NCI-H1694 (cell line): Measurements from ENCODE around the gene ID4.

Experiments
- DNase-seq: peaks from one replicate; lab custom pipeline; 2025; lab: John Stamatoyannopoulos, UW

ID4 gene, protein sequence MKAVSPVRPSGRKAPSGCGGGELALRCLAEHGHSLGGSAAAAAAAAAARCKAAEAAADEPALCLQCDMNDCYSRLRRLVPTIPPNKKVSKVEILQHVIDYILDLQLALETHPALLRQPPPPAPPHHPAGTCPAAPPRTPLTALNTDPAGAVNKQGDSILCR

DNA sequence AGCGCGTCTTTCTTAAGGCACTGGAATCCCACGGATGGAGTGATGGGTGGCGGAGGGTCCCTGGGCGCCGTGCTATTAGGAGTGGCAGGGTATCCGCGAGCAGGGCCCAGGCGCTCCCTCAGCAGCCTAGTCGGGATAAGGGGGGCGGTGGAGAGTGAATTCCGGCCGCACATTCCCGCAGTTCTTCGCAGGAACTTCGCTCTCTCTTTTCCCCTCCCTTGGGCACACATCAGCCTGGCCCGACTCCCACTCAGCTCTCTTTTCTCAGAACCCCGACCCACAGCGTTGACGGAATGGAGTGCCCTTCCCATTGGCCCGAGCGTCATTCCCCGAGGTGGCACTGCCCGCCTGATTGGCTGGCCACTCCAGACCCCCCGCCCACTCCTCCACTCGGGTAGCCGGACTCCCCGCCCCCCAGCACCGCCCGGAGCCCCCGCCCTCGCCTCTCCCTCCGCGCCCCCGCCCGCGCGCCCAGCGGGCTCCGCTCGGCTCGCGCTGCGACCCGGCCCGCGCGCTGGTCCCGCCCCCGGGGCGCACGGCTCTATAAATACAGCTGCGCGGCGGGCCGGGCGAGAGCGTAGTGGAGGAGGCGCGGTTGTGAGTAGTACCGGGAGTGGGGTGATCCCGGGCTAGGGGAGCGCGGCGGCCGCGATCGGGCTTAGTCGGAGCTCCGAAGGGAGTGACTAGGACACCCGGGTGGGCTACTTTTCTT is at the start of gene ID4:
Gene ID4 (plus strand): TSS at position 572 of the 712 bp plus-strand sequence. CDS start 385 bp downstream, outside the sequence.
- DNase-seq = no peak

DNA sequence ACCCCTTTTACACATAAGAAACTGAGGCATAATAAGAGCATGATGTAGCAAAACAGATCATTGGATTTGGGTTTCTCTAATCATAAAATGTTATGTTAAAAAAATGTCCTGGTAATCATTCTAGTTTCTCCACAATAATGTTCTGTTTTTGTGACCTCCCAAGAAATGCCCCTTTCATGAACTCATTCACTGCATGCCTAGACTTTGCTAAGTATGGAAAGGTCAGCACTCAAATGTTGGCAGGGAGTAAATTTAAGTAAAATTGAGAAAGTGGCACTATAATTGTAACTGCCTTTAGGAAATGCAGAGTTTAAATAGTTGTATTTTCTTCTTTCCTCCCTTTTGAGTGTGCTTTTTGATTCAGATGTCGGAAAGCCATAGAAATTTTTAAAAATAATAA is 48.5 kb upstream of the ID4 start:
- DNase-seq = no peak

DNA sequence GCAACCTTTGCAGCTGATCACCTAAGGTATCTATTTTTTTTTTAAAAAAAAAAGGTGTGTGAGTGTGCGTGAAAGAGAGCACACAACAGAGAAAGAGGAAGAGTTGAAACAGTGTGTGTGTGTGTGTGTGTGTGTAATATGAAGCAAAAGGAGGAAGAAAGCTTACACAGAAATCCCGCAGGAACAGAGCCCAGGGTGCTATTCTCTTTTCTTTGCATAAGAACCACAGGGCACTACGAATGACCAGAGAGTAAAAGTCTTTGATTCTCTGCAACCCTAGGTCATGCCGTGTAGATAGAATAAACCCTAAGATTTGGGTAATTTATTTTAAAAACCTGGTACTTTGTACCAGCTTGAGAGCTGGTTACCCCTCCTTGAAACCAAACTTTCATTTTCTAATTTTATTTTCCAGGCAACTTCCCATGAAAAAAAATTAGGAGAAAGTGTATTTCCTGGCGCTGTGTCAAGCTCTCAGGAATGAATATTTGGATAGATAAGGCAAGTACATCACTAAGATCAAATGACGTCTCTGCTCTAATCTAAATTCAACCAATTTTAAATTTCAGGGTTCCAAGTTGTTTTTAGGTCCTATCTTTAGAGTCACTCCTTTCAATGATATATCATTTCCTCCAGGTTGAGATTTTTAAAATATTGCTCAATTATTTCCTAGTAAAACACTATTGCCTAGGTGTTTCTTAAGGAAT is 47.9 kb upstream of the ID4 start:
- no peak for DNase-seq

DNA sequence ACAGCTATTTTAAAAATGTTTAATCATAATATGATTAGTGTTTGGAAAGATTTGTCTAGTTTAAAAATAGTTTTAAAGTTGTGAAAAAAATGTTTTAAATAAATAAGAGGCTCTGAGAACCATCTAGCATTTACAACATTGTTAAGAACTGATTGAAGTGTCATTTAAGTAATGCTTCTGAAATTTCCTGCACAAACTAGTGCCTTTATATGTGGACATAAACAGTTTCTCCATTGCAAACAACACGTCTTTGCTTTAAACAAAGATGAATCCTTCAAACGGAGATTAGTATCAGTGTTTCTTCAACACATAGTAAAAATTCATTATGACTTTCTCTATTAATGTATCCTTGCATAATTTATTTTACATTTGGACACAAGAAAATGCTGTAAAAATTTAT is 45.9 kb upstream of the ID4 start:
- DNase-seq = no peak

DNA sequence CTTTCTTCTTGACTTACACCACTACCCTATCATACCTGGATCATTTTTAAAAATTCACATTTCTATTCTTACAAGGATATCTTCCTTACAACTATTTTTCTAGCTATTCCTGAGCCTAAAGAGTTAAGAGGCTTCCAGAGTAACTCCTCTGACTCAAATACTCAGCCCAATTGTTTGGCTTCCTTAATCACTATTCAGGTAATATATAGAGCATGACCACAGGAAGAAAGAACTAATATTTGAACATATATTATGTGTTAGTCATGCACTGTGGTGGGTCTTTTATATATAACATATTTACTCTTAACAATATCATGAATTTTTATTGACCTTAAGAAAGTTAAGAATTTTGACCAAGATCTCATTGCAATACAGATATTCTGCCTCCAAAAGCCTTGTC is 42.0 kb upstream of the ID4 start:
- no peak for DNase-seq

DNA sequence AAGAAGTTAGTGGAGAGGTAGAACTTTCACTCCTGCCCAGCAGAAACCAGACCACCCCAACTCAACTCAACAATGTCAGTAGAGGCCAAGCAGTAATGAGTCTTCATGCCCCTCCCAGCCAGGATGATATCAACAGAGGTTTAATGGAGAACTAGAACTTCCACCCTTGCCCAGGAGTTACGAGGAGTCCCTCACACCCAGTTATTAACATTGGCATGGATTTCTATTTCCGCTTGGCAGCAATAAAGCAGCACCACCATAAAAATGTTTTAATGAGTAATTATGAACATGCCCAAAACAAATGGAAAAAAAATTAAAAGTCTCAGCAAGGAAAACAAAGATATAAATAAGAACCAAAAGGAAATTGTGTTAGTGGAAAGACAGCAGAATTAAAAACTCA is 40.7 kb upstream of the ID4 start:
- DNase-seq = no peak

DNA sequence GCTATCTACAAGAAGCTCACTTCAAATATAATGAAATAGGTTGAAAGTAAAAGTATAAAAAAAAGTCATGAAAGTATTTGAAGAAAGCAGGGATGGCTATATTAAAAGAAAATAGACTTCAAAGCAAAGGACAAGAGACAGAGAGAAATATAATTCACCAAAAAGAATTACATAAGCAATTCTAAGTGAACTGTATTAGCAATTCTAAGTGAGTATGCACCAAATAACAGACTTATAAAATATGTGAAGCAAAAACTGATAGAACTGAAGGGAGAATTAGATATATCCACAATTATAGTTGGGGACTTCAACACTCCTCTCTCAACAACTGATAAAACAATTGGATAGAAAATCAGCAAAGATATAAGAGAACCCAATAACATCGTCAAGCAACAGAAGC is 38.8 kb upstream of the ID4 start:
- no peak for DNase-seq

DNA sequence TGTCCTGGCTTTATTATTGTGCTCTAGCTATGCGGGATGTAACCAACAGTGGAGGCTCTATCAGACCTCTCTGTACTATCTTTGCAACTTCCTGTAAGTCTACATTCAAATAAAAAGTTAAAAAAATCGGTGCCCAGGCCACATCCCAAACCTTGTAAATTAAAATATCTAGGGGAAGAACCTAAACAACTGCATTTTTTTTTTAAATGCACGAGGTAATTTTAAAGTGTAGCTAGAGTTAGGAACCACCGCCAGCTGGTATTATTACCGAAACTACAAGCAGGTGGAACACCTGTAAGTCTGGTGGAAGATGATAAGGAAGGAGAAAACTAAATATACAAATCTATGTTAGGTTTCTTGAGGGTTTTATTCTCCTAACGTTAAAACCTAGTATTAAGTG is 34.5 kb upstream of the ID4 start:
- no peak for DNase-seq

DNA sequence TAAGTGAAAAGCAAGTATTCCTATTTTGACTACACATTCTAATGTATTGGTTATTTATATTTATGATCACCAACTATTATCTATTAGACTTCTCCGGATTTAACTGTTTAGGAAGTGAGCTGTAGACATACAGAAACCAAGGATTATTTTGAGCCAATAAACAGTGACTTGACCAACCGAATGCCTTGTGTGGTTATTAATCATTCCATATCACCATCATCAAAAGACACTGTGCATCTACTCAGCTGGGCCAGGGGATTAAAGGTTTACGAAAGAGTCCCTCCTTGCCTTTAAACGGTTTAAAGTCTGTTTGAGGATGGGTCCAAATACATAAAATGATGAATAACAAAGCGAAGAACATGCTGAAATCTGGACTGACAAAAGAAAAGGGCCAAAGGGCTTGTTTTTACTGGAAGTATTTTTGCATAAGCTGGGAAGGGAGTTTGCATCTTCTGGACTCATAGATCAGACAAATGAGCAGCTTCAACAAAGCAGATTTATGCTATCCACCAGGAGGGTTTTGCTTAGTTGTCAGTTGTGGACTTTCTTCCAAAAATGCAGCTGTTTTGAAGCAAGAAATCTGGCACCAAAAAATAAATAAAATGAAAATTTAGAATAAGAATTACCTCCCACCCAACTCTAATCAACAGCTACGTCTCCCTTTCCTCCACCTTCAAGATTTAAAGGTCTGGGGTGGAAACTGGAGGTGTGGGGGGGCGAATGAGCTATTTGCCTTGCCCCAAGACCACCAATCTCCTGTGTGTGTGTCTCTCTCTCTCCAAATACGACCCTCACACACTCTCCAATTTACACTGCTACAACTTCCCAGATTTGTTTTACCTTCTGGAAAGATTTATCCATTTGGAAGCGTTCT is 33.6 kb upstream of the ID4 start:
- peak; percentile 3 for DNase-seq

DNA sequence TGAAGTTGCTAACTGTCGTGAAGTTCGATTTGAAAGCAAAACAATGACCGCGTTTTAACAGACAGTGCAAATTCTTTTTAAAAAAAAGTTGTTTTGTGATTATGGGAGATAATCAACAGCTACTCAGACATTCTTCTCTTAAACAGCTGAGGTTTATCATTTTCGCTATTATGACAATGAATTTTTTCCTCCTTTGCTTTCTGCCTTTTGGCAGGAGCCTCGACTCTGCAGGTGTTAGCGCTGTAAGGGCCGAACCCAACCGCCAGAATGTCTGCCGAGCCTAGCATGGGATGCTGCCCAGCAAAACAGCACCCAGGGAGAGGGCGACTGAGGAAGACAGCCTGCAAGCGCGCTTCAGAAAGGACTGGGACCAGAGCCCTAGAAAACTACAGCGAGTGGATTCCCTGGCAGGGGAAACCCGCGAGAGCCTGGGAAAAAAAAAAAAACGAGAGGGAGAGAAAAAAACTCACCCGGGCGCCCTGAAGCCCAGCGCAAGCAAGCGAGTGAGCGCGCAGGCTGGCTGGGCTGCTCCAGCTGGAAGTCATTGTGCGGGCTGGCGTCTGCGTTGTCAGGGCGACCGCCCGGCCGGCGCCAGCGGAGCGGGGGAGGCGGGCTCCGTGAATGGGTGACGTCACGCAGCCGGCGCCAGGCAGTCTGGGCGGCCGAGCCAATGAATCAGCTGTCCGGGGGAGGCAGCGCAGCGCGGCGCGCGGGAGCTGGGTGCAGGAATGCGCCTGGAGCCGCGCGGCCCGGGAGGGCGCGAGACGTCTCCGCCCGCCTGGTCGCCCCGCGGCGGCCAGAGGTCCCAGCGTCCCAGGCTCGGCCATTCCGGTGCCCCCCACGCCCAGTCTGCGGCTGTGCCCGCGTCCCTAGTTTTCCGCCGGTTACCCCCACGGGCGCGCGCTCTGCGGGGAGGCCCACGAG is 32.7 kb upstream of the ID4 start:
- DNase-seq = peak; percentile 61

DNA sequence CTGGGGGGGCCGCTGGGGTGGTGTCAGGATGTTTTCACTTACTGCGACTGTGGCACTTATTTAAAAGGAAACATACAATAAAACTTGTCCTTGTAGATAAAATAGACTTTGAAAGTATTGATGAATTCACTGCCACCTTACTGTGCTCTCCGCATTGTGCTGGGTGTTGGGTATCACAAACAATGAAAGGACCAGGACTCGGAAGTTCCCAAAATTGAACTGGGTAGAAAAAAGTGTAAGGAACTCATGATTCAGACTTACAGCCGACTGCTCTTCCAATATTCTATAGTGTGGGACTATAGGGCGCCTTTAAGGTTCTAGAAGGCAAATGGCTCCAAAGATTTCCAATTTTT is 32.1 kb upstream of the ID4 start:
- no peak for DNase-seq

DNA sequence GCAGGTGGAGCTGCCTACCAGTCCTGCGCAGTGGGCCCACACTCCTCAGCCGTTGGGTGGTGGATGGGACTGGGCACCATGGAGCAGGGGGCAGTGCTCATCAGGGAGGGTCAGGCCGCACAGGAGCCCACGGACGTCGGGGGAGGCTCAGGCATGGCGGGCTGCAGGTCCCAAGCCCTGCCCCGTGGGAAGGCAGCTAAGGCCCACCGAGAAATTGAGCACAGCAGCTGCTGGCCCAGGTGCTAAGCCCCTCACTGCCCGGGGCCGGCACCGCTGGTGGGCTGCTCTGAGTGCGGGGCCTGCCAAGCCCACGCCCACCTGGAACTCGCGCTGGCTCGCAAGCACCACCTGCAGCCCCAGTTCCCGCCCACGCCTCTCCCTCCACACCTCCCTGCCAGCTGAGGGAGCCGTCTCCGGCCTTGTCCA is 30.2 kb upstream of the ID4 start:
- DNase-seq = no peak

DNA sequence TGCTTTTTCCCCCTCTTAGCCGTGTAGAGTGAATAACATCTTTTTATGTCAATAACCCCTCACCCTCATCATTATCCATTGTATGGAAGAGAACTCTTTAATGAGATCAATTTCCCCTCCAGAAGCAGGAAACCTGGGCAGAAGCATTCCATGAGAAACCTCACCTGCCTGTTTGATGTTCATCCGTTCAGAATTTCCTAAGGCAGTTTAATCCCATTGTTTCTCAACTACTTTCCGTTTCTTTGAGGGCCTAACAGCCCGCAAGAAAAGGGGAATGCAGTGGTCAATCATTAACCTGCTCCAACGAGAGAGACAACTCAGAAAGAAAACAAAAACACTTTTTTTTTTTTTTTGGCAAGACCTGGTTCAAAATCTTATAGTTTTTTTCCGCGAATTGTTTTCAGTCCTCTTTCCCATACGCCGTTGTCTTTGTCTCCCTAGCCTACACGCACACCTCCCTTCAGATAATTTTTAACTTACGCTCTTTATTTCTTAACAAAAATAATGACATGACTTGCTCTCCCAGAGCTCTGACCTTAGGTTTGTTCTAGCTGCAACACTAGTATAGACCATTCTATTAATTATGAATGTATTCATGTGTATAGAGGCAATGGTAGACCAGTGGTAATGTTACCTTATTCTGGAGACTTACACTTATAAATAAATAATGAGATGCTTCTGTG is 25.6 kb upstream of the ID4 start:
- no peak for DNase-seq

DNA sequence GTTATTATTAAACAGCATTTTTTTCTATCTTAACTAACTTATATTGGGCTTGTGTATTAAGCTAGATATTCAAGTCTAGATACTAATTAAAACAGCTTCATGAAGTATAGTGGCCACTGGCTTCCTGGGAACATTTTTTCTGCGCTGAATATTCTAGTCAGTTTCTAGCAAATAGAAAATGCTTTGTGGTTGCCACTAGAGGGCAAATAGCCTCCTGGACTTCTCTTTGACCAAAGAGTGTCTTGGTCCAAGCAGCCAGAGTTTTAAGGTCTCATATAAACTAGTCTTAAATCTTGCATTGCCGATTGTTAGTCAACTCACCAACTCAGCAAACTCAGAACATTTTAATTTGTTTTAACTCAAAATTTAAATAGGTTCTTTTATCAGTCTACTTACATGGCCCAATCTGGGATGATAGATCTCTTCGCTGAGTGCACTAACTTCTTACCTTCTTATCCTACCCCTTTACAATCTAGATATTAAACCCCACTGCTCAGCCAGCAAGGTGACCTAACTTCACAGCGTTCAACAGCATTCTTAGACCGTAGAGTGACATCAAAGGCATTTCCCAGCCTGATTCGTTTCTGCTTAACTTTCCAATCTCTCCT is 24.6 kb upstream of the ID4 start:
- DNase-seq = no peak

DNA sequence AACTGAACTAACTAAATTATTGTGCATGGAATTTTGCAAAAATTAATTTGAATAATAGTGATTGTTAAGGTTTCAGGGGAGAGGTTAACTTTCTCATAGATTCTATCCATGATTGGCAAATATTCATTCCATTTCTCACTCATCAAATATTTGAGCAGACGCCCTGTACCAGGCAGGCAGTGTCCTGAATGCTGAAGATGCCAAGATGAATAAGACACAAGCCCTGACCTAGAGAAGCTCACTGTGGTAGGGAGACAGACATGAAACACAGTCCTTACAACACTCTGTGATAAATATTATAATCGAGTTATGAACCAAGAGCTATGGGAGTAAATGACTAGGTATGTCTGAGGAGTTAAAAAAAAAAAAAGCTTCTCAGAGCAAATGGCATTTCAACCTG is 18.4 kb upstream of the ID4 start:
- DNase-seq = no peak

DNA sequence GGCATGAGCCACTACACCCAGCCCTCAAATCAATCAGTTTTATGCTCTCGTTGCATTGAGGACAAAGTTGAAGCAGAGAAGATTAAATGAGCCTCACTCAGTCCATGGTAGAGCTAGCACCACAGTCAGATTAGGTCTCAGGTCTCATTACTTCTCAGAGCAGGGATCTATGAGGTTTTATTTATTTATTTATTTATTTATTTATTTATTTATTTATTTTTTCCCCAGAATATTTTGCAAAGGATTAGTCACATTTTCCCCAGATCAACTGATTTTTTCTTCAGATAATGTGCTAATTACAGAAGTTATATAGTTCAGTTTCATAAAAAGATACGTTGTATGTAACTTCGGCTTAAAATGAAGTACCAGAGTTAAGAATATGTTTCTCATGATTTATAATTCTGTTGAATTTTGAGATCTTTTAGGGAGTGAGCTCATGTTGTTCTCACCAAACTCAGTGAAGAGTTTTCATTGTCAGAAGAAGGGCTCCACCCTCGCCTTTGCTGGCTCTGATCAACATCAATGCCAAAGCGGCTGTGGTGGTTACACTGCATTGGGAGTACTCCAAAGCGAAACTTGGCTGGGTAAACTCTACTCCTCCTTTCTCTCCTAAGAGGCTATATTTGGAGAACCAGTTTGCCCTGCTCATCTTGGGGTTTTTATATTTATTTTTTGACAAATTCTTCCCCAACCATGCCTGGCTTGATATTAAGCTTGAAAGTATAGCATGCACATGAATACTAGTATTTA is 12.9 kb upstream of the ID4 start:
- no peak for DNase-seq

DNA sequence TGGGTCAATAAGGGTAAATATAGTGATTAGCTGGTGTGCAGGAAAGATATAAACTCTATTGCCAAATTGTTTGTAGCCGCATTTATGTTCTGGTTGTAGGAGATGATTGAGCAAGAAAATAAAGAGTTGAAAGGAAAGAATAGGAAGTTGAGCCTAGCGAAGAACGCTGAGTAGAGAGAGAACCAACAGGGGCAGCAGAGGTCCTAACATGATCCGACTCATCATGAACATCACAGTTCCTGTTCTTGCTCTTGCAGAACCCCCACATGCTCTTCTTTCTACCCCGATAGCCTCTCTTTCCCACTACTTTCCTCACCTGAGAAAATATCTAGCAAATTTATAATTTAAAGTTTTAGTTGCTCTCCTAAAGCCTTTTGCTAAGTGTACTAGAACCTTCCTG is 9.9 kb upstream of the ID4 start:
- no peak for DNase-seq

DNA sequence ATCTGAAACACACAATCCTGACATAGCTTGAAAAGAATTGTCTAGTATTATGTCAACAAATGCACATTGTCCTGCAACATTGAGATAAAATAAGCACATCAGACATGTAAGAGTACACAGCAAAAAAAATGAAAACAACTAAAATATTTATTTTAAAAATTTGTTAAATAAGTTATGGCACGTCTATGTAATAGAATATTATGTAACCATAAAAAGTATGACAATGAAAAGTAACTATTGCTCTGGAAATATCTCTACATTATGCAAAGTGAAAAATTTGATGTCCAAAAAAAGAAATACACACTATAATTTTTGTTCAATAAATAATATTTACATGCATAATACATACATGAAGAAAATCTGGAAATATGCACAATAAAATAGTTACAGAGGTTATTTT is 9.3 kb upstream of the ID4 start:
- DNase-seq = no peak

DNA sequence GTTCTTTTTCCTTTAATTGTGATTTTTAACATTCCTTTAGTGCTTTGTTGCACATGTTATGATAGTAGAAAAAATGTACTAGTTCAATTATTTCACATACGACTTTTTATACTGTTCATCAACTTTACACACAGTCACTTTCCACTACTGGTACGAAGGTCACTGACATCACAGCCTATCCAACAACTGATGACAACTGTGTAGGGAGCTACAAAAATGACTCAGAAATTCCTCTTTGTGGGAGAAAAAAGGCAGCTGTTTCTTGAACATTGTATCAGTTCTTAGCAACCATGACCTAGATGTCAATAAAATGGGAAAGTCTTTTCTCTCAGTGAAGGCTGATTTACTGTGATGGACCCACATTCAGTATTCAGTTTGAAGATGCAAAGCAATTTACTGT is 7.0 kb upstream of the ID4 start:
- DNase-seq = no peak

DNA sequence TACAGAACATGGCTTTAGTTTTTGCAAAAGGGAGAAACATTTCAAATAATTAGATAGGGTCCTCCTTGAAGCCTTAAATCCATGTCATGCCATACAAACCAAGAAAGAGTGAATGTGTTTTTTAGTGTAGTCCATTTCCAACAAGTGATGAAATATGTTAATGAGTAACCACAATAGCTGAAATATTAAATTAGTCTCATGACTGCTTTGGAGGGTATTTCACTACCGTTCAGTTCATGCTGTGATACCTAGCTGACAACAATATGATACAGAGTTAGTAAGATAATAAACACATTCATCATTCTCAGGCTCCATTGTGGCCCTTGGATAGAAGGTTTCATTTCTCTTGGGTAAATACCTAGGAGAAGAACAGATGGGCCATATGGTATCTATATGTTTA is 5.8 kb upstream of the ID4 start:
- DNase-seq = no peak
